Astrocyte (in vitro differentiated cells and primary cell): ENCODE results near the gene ELP4.

Experiments used
- CTCF ChIP-seq: IDR thresholded peaks from 2 replicates; pipeline ENCODE4 v1.5.1; 2011; ENCODE audit warnings: low read depth, mild to moderate bottlenecking, inconsistent platforms, low read length, moderate library complexity; ENCODE audit not compliant: insufficient read depth
- EZH2 ChIP-seq: IDR thresholded peaks from 2 replicates; pipeline ENCODE4 v1.6.1; 2012; ENCODE audit warnings: mild to moderate bottlenecking, low read length, inconsistent platforms; ENCODE audit not compliant: insufficient read depth

GRCh38 chr11:31799435-31800397, 290.1 kb downstream of the ELP4 start:
- TF ChIP-seq CTCF, result no peak
- peak; percentile 40 for TF ChIP-seq EZH2
